ENCODE results near the gene CDC42BPB. TPM values are rescaled to one million over a fixed set of nuclear protein-coding genes. Genes with fewer than 3 reads are reported as not detected.

CDC42BPB gene
- total RNA-seq, 1 donor from 2014 or later = 96.5 TPM

GRCh38 chr14:102941419-102942011, 115.8 kb downstream of the CDC42BPB start:
- Histone ChIP-seq H3K4me3 (no peak overlapping the region), H3K36me3 (peaks cover 87 to 99% of the 10 kb centered on the region in 2 donors), H3K4me1 (no peaks in the 10 kb centered on the region), H3K27ac (no peak overlapping the region), H3K9me3 (no peaks in the 10 kb centered on the region), H3K27me3 (no peaks in the 10 kb centered on the region)
- intact Hi-C loops (cut with DNase I) = no loop called here
- no peak for DNase-seq (ENCODE audit: low spot score in 2 of 2)
- TF ChIP-seq CTCF (IDR thresholded peaks at IDR 0.05) = no peak

DNA sequence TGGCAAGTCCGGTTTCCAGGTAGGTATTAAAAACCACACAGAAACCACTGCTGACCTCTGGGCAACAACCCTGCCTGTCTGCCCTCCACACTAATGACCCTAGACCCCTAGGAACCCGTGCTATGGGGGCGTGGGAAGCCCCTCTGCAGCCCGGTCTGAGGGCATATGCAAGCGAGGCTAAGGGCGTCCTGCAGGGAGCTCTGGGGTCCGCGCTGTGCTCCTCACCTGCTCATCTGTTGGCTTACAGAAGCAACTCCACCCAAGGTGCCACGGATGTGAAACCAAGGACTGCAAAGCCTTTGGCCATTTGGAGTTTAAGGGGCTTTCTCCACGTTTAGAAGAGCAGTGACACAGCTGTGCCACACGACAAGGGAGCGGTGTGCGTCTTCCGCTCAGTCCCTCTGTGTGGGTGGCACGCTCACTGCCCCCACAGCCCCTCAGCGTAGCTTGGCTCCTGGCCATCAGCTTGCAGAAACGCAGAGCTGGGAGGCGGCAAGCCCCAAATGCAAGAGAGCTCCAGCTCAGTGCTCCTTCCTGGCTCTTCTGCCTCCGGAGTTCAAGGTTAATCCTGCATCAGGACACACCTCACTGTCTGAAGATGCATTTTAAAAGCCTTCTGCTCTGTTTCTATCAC, 116.5 kb downstream of the CDC42BPB start:
- Histone ChIP-seq H3K4me1 (no peaks in the 10 kb centered on the region), H3K36me3 (peaks cover 80 to 98% of the 10 kb centered on the region in 2 donors), H3K27me3 (no peaks in the 10 kb centered on the region), H3K9me3 (no peaks in the 10 kb centered on the region), H3K4me3 (no peak overlapping the region), H3K27ac (no peak overlapping the region)
- DNase-seq (ENCODE audit: low spot score in 2 of 2) = no peak
- intact Hi-C loops (cut with DNase I) = no loop called here
- no peak for TF ChIP-seq CTCF (IDR thresholded peaks at IDR 0.05)

GRCh38 chr14:102939820-102940561, 117.4 kb downstream of the CDC42BPB start:
- TF ChIP-seq CTCF (IDR thresholded peaks at IDR 0.05) = no peak
- Histone ChIP-seq H3K27me3 (no peaks in the 10 kb centered on the region), H3K4me1 (no peaks in the 10 kb centered on the region), H3K9me3 (no peaks in the 10 kb centered on the region), H3K4me3 (no peak overlapping the region), H3K27ac (no peak overlapping the region), H3K36me3 (peaks cover 72 to 90% of the 10 kb centered on the region in 2 donors)
- intact Hi-C loops (cut with DNase I) = no loop called here
- no peak for DNase-seq (ENCODE audit: low spot score in 2 of 2)

DNA sequence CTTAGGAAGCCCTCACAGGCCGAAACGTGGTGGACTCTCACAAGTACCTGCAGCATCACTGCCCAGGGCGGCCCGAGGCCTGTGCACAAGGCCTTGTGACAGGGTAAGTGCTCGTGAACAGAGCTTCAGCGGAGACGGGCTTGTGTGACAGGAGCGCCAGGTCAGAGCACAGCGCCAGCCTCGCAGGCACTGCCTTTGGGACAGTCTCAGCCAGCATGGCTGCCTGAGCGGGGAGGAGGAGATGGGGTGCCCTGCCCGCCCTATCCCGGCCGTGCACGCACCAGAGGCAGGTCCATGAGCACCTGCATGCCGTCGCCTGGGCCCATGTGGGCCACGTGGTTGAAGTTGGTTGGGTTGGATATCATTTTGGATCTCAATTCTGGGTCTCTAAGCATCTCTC, 118.0 kb downstream of the CDC42BPB start:
- H3K4me1 ChIP-seq = no peaks in the 10 kb centered on the region
- no peaks in the 10 kb centered on the region for H3K27me3 ChIP-seq
- H3K4me3 ChIP-seq = no peak overlapping the region
- TF ChIP-seq CTCF (IDR thresholded peaks at IDR 0.05) = no peak
- intact Hi-C loops (cut with DNase I) = no loop called here
- H3K9me3 ChIP-seq = no peaks in the 10 kb centered on the region
- H3K27ac ChIP-seq = no peak overlapping the region
- no peak for DNase-seq (ENCODE audit: low spot score in 2 of 2)
- H3K36me3 ChIP-seq = peaks cover 66 to 83% of the 10 kb centered on the region in 2 donors

DNA sequence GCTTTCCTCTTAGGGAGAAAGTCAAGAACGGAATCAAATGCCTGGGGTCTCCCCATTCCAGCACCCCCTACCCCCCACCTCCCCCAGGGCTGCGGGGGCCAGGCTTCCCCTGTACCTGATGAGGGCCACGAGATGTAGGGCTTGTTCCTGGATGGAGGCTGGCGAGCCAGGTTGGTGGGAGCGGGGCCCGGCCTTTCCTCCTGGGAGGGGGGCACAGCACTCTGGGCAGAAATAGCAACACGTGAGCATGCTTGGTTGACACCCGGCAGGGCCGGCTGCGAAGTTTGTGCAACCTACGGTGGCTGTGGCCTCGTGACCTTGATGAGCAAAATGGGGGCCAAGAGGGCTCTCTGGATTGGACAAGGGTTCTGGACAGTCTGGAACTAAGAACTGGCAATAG, 119.2 kb downstream of the CDC42BPB start:
- Histone ChIP-seq H3K9me3 (no peaks in the 10 kb centered on the region), H3K27ac (no peak overlapping the region), H3K36me3 (peaks cover 60 to 83% of the 10 kb centered on the region in 2 donors), H3K4me1 (no peaks in the 10 kb centered on the region), H3K4me3 (no peak overlapping the region), H3K27me3 (no peaks in the 10 kb centered on the region)
- no peak for TF ChIP-seq CTCF (IDR thresholded peaks at IDR 0.05)
- DNase-seq (ENCODE audit: low spot score in 2 of 2) = no peak
- intact Hi-C loops (cut with DNase I) = no loop called here

Measured in ascending aorta (tissue), 2 donors.